ENCODE data around the gene RTL5.

GRCh38 chrX:72100051-72100755, 31.5 kb downstream of the RTL5 start:
- no peak for TF ChIP-seq BHLHE40 (IDR thresholded peaks at IDR 0.05; ENCODE audit: borderline replicate concordance)
- no peak for TF ChIP-seq SUZ12 (IDR thresholded peaks at IDR 0.05)
- TF ChIP-seq FOXK2 (IDR thresholded peaks at IDR 0.05): no peak

Data from HEK293T (cell line).